Activated CD8-positive, alpha-beta memory T cell treated with anti-CD3 and anti-CD28 coated beads, Interleukin-2, amount 50 U/mL, for 48 hours (primary cell): ENCODE data around the gene SNX15.
"Not testable (repeated sequence)": the region's sequence is repeated elsewhere in the genome, so short reads cannot be mapped to it uniquely, and the experiment has no call there.

Experiments used
- DNase-seq: peaks from one replicate; pipeline ENCODE4 v3.0.0-alpha.2; 2020

SNX15 gene

DNA sequence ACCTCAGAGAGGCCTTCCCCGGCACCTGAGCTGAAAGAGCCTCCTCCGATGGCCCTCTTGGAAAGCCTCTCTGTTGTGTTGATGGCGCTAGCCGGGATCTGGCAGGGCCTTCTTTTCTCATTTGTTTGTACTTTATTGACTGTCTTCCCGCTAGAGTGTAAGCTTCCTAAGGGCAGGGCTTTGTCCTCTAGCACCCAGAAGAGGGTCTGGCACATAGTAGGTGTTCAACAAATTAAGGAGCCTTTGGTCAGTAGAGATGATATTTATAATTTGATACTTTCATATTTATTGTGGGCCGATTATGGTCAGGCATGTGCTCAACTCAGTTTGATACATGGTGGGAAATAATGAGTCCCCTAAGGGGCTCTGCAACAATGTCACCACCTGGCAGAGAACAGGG lies 9.3 kb upstream of the SNX15 start:
- DNase-seq, result no peak

DNA sequence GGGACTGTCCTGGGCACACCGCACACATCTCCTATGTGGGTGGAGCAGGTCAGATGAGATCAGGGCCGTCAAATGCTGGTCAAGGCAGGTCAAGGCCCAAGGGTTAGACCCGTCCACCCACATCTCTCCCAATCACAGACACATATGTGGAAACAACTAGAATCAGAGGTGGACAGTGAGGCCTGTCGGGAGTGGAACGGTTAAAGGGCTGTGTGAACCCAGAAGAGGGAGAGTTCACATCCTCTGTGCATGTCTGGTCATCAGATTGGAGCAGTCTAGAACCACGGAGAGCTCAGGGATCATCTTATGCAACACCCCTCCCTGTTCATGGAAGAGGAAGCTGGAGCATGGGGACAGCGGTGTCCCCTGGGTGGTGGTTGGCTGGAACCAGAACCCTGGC lies 7.4 kb upstream of the SNX15 start:
- DNase-seq, result no peak

DNA sequence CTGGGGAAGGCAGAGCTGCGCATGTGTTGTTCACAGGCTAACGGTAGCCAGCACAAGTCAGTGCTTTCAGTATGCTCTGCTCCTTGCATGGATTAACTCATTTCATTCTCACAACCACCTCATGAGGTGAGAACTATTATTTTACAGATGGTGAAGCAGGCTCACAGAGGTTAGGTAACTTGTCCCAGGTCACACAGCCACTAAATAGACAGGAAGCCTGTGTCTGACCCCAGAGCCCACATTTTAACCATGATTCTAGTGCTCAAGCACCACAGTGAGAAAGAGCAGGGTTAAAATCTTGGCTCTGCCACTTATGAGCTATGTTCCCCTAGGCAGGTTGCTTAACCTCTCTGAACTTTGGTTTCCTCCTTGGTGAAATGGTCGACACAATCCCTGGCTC lies 6.2 kb upstream of the SNX15 start:
- DNase-seq, result no peak

DNA sequence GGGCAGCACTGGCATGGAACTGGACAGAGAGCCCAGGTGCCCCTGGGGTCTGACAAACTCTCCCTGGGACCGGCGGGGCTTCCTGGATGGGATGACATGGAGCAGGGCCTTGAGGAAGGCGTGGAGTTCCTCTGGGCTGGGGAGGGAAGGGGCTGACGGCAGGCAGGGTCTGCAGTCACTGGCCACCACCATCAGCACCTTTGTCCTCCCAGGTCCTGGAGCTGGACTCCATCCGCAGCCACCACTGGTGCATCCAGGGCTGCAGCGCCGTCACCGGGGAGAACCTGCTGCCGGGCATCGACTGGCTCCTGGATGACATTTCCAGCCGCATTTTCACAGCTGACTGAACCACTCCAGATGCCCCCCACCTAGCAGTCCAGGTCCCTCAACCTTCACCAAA lies 5.7 kb upstream of the SNX15 start:
- DNase-seq, result no peak

- not testable (repeated sequence) for DNase-seq
Observed at GRCh38 chr11:65023502-65023901, 3.7 kb upstream of the SNX15 start.

DNA sequence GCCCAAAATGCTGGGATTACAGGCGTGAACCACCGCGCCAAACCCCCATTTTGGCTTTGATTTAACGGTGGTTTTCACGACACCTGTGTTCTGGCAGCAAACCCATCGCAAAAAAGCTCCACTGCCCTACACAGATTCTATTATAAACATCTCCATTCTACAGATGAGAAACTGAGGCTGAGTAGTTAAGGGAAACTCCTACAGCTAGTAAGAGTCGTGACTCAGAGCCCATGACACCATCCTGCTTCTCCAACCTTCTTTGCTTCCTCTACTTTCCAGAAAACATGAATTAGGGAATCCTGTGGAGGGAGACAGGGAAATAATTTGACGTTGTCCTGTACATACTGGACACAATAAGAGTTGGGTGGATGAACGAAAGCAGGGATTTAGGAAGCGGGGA lies 429 bp upstream of the SNX15 start:
- no peak for DNase-seq

DNA sequence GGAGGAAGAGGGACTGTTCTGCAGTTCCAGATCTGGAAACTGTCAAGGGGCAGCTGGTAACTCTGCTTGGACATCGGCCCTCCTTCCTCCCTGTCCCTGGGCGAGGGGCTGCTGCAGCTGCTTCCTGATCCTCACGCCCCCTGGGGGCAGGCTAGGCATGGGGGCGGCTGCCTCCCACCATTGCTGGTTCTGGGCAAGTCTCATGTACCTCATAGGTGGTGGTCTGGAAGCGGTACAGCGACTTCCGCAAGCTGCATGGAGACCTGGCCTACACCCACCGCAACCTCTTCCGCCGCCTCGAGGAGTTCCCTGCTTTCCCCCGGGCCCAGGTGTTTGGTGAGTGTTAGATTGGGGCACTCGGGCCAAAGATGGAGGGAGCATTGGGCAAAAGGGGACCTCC lies 5.0 kb downstream of the SNX15 start:
- no peak for DNase-seq

DNA sequence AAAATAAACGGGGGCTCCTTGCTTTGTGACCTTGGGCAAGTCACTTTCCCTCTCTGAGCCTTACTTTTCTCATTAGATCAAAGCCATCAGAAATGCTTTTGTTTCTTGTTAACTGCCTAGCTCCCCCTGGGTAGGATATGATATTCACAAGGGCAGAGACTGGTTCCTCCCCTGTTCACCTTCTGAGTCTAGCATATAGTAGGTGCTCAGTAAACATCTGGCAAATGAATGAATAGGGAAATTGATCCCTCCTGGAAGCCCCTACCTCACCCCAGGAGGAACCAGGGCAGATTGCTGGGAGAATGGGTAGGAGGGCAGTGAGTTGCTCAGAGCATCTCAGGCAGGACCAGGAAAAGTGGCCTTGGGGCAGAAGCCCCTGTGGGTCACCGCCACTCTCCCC lies 7.2 kb downstream of the SNX15 start:
- DNase-seq, result no peak

GRCh38 chr11:65035579-65035978 lies 8.3 kb downstream of the SNX15 start:
- no peak for DNase-seq

DNA sequence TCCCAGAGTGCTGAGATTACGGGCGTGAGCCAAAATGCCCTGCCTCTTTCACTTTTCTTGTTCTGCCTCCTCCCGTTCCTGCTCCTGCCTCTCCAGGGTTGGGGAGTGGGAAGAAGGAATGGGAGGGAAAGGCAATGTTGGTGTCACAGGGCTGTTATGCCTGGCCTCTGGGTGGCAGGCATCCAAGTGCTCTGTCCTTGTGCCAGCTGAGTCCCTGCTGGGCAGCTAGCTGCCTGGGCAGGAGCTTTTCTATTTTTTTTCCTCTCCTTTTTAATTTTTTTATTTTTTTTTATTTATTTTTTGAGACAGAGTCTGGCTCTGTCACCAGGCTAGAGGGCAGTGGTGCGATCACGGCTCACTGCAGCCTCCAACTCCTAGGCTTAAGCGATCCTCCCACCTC lies 9.7 kb downstream of the SNX15 start:
- DNase-seq, result no peak

DNA sequence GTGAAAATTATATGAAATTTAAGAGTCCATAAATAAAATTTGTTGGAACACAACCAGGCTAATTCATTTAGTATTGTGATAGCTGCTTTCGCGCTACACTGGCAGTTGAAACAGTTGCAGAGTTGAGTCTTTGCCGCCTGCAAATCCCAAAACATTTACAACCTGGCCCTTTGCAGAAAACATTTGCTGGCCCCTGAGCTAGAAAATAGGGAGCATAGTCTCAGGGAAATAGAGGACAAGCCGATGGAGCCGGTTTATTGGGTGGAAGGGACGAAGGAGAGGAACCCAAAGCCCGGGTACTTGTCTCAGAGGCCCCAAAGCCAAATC lies 13.2 kb downstream of the SNX15 start:
- DNase-seq, result no peak

- DNase-seq, result peak; percentile 91
Observed at GRCh38 chr11:65040847-65041622, 13.8 kb downstream of the SNX15 start, which contains the start of gene SAC3D1. SAC3D1 (plus strand) TSS chr11:65041210; CDS start chr11:65041293, 83 bp downstream.

GRCh38 chr11:65042891-65043290 lies 15.7 kb downstream of the SNX15 start:
- DNase-seq, result no peak

DNA sequence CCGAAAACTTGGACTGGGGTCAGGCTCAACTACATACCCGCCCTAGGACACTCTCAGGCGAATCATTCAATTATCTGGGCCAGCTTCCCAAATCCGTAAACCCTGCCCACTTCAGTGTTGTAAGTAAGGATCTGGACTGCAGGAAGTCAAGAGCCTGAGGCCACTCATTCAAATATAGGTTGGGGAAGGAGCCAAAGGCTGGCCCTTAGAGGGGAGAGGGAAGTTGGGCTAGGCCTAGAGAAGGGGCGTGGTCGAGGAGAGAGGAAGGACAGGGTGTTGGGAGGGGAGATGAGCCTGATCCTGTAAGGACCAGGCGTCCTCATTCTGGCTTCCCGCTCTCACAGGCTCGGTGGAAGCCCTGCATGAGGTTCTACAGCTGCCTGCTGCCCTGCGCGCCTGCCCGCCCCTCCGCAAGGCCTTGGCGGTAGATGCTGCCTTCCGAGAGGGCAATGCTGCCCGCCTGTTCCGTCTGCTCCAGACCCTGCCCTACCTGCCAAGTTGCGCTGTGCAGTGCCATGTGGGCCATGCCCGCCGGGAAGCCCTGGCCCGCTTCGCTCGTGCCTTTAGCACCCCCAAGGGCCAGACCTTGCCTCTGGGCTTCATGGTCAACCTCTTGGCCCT lies 16.8 kb downstream of the SNX15 start:
- DNase-seq, result no peak

GRCh38 chr11:65045061-65045460 lies 17.8 kb downstream of the SNX15 start:
- no peak for DNase-seq

DNA sequence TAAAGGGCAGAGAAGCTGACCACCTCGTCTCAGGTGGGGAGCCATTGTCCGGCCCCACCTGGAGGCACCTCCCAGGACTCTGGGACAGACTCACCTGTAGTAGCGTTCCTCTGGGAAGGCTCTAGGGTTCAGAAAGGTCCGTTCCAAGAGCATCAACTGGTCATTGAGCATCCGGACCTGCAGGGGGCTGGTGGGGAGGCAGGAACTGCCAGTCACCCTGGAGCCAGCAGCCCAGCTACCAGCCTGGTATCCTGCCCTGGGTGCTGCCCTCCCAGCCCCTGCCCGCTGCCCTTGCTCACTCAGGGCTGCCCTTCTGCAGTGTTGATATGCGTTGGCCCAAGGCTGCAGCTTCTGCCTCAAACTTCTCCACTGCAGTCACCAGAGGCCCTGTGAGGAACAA lies 18.5 kb downstream of the SNX15 start:
- no peak for DNase-seq

DNA sequence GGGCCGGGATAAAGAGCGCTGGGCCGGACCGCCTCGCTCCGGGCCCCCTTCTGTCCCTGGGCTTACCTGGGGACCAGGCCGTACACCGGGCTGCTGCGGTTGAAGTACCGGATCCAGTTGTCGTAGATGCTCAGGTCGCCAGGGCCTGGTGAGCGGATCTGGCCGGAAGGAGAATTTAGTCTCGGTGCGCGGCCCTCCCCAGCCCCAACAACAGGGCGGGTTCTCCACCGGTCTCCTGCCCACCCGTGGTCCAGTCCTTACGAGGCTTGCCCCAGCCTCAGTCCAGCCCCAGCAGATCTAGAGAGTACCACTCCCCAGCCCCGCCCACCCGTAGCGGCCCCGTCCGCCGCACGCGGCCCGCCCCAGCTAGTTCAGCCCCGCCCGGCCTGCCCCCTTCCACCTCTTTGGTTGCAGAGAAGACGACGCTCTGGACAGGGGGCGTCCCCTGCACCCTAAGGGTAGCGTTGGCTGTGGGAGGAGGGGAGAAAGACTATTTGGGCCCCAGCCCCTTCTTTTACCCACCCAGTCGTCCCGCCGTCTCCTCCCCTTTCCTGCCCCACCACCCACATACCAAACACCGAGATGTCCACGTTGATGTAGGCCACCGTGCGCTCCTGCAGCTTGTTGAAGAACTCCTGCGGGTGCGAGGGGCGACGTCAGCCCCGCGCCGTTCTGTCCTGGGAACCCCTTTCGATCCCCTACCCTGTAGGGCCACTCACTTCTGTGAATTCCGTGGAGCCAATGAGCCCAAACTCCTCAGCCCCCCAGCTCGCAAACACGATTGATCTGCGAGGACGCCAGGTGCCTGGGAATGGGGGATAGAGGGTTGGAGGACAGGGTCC lies 20.6 kb downstream of the SNX15 start:
- peak; percentile 65 for DNase-seq

DNA sequence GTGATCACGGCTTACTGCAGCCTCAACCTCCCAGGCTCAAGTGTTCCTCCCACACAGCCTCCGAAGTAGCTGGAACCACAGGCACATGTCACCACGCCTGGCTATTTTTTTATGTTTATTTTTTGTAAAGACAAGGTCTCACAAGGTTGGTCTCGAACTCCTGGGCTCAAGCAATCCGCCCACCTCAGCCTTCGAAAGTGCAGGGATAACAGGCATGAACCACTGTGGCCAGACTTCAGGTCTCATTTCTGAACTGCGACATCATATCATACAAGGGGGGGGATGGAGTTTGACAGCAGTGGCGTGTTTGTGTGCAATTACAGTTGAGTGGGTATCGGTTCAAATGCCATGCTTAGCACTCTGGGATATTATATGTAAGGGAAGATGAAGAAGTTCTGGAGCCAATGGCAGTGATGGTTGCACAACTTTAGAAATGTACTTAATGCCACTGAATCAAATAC lies 24.2 kb downstream of the SNX15 start:
- peak; percentile 53 for DNase-seq

DNA sequence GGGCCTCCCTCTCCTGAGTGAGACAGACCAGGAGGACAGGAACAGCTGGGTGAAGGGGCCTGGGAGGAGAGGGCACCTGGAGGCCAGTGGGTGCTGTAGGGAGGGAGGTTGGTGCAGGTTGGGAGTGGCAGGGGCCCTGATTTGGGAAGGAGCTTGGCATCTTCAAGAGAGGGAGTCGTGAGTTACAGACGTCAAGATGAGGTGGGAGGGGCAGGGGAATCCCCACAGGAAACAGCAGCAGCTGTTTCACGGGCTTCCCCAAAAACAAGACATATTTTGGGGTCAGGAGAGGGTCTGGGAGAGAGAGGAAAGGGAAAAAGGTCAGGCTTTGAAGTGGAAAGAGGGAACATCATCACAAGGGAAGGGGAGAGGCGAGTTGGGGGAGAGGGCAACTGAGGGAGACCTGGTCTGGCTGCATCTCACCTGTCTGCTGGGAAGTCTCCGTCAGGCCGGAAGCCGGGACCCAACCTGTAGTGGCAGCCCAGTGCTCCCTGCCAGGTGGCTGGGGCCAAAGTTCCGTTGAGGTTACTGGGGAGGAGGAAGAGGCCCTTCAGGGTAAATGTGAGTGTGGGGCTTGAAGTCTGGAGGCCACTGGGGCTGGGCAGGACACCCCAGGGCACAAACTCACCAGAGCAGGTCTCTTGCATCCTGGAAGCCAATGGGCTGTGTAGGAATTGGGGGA lies 26.7 kb downstream of the SNX15 start:
- DNase-seq, result peak; percentile 47

- no peak for DNase-seq
Observed at GRCh38 chr11:65055538-65055937, 28.3 kb downstream of the SNX15 start.

GRCh38 chr11:65056999-65057398 lies 29.8 kb downstream of the SNX15 start:
- no peak for DNase-seq

GRCh38 chr11:65057526-65057925 lies 30.3 kb downstream of the SNX15 start:
- DNase-seq, result no peak

DNA sequence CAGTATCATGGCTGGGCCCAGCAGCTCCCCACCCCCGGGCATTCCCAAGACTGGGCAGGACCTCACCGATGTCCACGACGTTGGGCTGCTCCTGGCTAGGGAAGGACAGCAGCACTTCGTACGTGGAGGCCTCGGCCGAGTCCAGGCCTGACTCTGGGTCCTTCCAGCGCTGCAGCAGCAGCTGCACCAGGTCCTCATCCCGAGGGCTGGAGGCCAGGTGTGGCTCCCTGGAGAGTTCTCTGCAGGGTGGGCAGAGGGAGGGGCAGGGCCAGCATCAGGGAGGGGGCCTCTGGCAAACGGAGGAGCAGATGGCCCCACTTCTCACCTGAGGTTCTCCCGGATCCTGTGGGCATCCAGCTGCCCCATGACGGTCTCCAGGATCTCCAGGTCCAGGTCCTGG lies 30.8 kb downstream of the SNX15 start:
- no peak for DNase-seq
